Psoas muscle (tissue), 8 donors: ENCODE measurements around the gene DOCK10. TPM values are rescaled to one million over a fixed set of nuclear protein-coding genes. Genes with fewer than 3 reads are reported as not detected.
A peak's percentile ranks its signal among the peaks of the same experiment; 100 is the strongest.

ENCODE experiments used
- ATAC-seq, 4 donors: fragments of 200-7000 bp; cut with Tn5 transposase; one replicate each; pipeline ENCODE4 v1.9.1; 2020; ENCODE audit warnings: moderate library complexity in 3 of 4, mild to moderate bottlenecking in 2 of 4
- DNase-seq, 2 donors: peaks; one replicate each; pipeline ENCODE4 v3.0.0-alpha.2; 2020
- H3K27ac ChIP-seq: fragments of 200-600 bp; one replicate; pipeline ENCODE4 v1.8.0; 2022
- H3K27me3 ChIP-seq, 3 donors: fragments of 200-600 bp in 1 of 3; one replicate each; pipeline versions ENCODE4 v1.6.1 to v1.8.0; 2013 to 2022; ENCODE audit warnings: low read length in 2 of 3, mild to moderate bottlenecking in 2 of 3, moderate library complexity in 1 of 3; ENCODE audit not compliant: insufficient read depth in 3 of 3
- H3K36me3 ChIP-seq, 2 donors: fragments of 200-600 bp in 1 of 2; one replicate each; pipeline versions ENCODE4 v1.6.1 to v1.8.0; 2013 to 2022; ENCODE audit warnings: low read depth in 1 of 2, mild to moderate bottlenecking in 1 of 2, moderate library complexity in 1 of 2; ENCODE audit not compliant: insufficient read depth in 1 of 2
- H3K4me1 ChIP-seq: fragments of 200-600 bp; one replicate; pipeline ENCODE4 v1.8.0; 2022
- H3K4me3 ChIP-seq: fragments of 200-600 bp; one replicate; pipeline ENCODE4 v1.8.0; 2022; ENCODE audit warnings: mild to moderate bottlenecking
- H3K9me3 ChIP-seq: fragments of 200-600 bp; one replicate; pipeline ENCODE4 v1.8.0; 2022
- CTCF ChIP-seq: fragments of 200-600 bp; IDR thresholded peaks from one replicate; pipeline ENCODE4 v1.8.0; 2022; ENCODE audit warnings: antibody characterized with exemption
- WGBS, 3 donors: extraction: QIAGEN DNeasy Blood & Tissue Kit; methylation state at CpG; one replicate each; pipeline versions ENCODE4 v1.1.6 to v1.1.7; 2013; 5-methylcytosine and 5-hydroxymethylcytosine counted together
- intact Hi-C, 2 donors: fragments of 100-400 bp; cut with DNase I; formaldehyde crosslinking; loops; one replicate each; pipeline versions ENCODE4 v1.11.0 to v1.14.2; 2022
- polyA plus RNA-seq, 3 donors: library from polyadenylated mRNA; stranded (reverse); fragments of 200-250 nt; gene quantifications; one replicate each; pipeline ENCODE4 v1.2.3, GENCODE V29; 2013
- total RNA-seq, 4 donors: library from RNA; stranded (reverse); fragmentation: NEBNext Ultra II Directional in 2 of 4; extraction: Animal tissue kit (Norgen Biotek cat#: 25700) in 2 of 4; gene quantifications; one replicate each; pipeline versions ENCODE4 v1.2.1 to v1.2.4, GENCODE V29; 2021 to 2023
- donor health status: healthy with polysubstance abuse.
- donor health status: DM: no; HTN: no; CAD: no; lungs with moderate emphysema.
- donor health status: Bipolar disorder and iron deficiency.
- donor health status: healthy.
- donor health status: DM: yes; HTN: yes; CAD: no.
- donor health status: DM: no; HTN: no; CAD: no.
- donor health status: DM: no; HTN: no; CAD: no.
- donor health status: DM: yes; HTN: yes; CAD: no.

The DOCK10 gene
- total and polyA plus RNA-seq, 7 donors, result 0.17 to 4.4 (median 1.0) TPM

DNA sequence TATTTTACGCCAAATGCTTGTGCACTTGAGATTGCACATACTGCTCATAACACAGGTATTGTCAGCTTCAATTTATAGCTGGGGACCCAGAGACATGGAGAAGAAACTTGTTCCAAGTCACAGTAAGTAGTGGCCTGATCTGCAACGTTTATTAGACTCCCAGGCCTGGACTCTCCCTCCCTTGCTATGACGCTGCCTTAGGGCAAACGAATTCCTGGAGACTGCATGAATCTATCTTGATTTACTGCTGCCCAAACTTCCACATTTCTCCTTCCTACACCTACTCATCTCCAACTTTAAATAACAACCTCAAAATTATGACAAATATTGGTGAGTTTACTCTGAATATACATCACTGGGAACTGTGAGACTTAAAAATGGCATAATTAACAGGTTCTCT is 181.0 kb downstream of the DOCK10 start:
- DNase-seq (no peak), ATAC-seq (no peak)
- no peaks in the 10 kb centered on the region for H3K27me3 ChIP-seq
- H3K4me3 ChIP-seq, result no peak overlapping the region
- WGBS, 3 donors, result 66 to 80% (median 76%) methylated on average over 4 of the region's 4 CpGs
- intact Hi-C loops, result no loop called here
- H3K4me1 ChIP-seq, result no peaks in the 10 kb centered on the region
- no peak for TF ChIP-seq CTCF
- H3K27ac ChIP-seq, result no peak overlapping the region
- peaks cover 2% of the 10 kb centered on the region for H3K9me3 ChIP-seq
- no peaks in the 10 kb centered on the region for H3K36me3 ChIP-seq

DNA sequence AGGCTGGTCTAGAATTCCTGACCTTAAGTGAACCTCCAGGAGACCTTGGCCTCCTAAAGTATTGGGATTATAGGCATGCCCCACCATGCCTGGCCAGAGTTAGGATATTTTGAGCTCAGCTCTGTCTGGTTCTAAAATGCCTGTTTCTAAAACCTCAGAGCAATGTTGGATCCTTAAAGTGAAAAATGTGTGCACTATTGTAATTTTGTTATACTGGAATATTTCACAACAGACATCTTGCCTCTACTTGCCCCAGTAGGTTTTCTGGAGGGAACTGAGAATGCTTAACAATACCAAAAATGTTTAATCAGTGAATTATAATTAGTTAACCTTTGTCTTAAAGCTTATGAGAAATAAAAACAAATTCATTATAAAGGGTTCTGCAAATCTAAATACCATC is 181.5 kb downstream of the DOCK10 start:
- Histone ChIP-seq H3K36me3 (no peaks in the 10 kb centered on the region), H3K27me3 (no peaks in the 10 kb centered on the region), H3K9me3 (peaks cover 2% of the 10 kb centered on the region), H3K4me1 (no peaks in the 10 kb centered on the region), H3K4me3 (no peak overlapping the region), H3K27ac (no peak overlapping the region)
- DNase-seq (no peak), ATAC-seq (no peak)
- no peak for TF ChIP-seq CTCF
- intact Hi-C loops, result no loop called here

DNA sequence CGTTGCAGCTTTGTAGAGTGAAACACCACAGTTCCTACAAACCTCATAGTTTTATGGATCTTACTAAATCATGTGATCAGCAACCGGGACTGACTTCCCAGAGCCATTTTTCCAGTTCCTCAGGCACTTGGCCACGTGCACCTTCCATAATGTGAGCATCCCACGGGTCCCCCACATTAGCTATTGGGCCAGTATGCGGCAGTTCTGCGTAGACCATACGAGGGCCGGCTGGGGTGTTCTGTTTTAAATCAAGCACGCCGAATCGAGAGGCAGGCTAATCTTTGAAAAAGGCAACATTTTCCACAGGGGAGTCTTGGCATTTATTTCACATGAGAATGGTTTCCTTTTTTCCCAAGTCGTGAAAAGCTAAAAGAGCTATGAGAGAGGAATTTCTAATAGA is 190.5 kb downstream of the DOCK10 start:
- intact Hi-C loops, result no loop called here
- Histone ChIP-seq H3K36me3 (no peaks in the 10 kb centered on the region), H3K9me3 (no peaks in the 10 kb centered on the region), H3K4me3 (no peak overlapping the region), H3K27ac (no peak overlapping the region), H3K27me3 (no peaks in the 10 kb centered on the region), H3K4me1 (no peaks in the 10 kb centered on the region)
- WGBS, 3 donors, result 63 to 68% (median 66%) methylated on average over 12 of the region's 12 CpGs
- no peak for ATAC-seq
- no peak for TF ChIP-seq CTCF
- no peak for DNase-seq

- DNase-seq, result no peak
- no peaks in the 10 kb centered on the region for H3K4me1 ChIP-seq
- H3K27ac ChIP-seq, result no peak overlapping the region
- H3K4me3 ChIP-seq, result no peak overlapping the region
- 95 to 100% (median 97%) methylated on average over 1 of the region's 1 CpG for WGBS, 3 donors
- no peaks in the 10 kb centered on the region for H3K9me3 ChIP-seq
- ATAC-seq, result no peak
- no peaks in the 10 kb centered on the region for H3K36me3 ChIP-seq
- intact Hi-C loops, result no loop called here
- TF ChIP-seq CTCF, result no peak
- H3K27me3 ChIP-seq, result no peaks in the 10 kb centered on the region
Observed at GRCh38 chr2:224850081-224850480, 192.2 kb downstream of the DOCK10 start.

- 79 to 82% (median 80%) methylated on average over 6 of the region's 6 CpGs for WGBS, 3 donors
- H3K4me3 ChIP-seq, result no peak overlapping the region
- intact Hi-C loops, result no loop called here
- DNase-seq (no peak), ATAC-seq (no peak)
- no peak overlapping the region for H3K27ac ChIP-seq
- no peaks in the 10 kb centered on the region for H3K36me3 ChIP-seq
- no peaks in the 10 kb centered on the region for H3K27me3 ChIP-seq
- no peaks in the 10 kb centered on the region for H3K9me3 ChIP-seq
- peak; percentile 5 for TF ChIP-seq CTCF
- H3K4me1 ChIP-seq, result no peaks in the 10 kb centered on the region
Observed at GRCh38 chr2:224849264-224849663, 193.0 kb downstream of the DOCK10 start.
